Panc1 (cell line): ENCODE data around the gene SMIM13.

ENCODE experiments used
- CTCF ChIP-seq: fragments of 450-650 bp; IDR thresholded peaks from 2 replicates; pipeline ENCODE4 v1.5.1; 2017; ENCODE audit warnings: mild to moderate bottlenecking
- REST ChIP-seq, 2 experiments: IDR thresholded peaks; 2 replicates each; pipeline ENCODE4 v1.6.1; 2011 to 2012; ENCODE audit warnings: low read depth in 2 of 2, control low read depth in 1 of 2, low read length in 1 of 2, mild to moderate bottlenecking in 1 of 2, moderate library complexity in 1 of 2; ENCODE audit not compliant: insufficient read depth in 1 of 2
- SIN3A ChIP-seq: IDR thresholded peaks from 2 replicates; pipeline ENCODE4 v1.6.1; 2012; ENCODE audit warnings: low read depth, mild to moderate bottlenecking, low read length, moderate library complexity, borderline replicate concordance; ENCODE audit not compliant: insufficient read depth

DNA sequence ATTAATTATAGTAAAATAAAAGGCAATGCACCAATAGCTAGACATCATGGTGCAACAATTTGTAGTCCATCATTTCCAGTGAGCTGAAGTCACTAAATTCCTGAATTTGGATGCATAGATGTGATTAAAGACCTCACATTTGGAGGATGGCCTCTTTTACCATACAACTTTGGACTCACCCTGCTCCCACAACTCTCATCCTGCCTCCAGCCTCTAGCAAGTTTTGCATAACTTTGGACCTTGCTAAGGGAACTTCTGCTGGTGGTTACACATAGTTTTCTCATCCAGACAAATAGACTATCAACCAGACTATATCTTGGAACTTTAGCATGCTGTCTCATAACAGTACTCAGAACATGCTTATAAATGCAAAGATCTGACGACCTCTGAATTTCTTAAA is 36.8 kb upstream of the SMIM13 start:
- TF ChIP-seq CTCF (no peak), REST (IDR thresholded peaks at IDR 0.05; ENCODE audit: insufficient read depth in 1 of 2, low read depth in 2 of 2, low read length in 1 of 2) (no peak), SIN3A (no peak)
